ENCODE results near the gene ARID2.

ARID2 gene, protein sequence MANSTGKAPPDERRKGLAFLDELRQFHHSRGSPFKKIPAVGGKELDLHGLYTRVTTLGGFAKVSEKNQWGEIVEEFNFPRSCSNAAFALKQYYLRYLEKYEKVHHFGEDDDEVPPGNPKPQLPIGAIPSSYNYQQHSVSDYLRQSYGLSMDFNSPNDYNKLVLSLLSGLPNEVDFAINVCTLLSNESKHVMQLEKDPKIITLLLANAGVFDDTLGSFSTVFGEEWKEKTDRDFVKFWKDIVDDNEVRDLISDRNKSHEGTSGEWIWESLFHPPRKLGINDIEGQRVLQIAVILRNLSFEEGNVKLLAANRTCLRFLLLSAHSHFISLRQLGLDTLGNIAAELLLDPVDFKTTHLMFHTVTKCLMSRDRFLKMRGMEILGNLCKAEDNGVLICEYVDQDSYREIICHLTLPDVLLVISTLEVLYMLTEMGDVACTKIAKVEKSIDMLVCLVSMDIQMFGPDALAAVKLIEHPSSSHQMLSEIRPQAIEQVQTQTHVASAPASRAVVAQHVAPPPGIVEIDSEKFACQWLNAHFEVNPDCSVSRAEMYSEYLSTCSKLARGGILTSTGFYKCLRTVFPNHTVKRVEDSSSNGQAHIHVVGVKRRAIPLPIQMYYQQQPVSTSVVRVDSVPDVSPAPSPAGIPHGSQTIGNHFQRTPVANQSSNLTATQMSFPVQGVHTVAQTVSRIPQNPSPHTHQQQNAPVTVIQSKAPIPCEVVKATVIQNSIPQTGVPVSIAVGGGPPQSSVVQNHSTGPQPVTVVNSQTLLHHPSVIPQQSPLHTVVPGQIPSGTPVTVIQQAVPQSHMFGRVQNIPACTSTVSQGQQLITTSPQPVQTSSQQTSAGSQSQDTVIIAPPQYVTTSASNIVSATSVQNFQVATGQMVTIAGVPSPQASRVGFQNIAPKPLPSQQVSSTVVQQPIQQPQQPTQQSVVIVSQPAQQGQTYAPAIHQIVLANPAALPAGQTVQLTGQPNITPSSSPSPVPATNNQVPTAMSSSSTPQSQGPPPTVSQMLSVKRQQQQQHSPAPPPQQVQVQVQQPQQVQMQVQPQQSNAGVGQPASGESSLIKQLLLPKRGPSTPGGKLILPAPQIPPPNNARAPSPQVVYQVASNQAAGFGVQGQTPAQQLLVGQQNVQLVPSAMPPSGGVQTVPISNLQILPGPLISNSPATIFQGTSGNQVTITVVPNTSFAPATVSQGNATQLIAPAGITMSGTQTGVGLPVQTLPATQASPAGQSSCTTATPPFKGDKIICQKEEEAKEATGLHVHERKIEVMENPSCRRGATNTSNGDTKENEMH (N-terminal part only)

DNA sequence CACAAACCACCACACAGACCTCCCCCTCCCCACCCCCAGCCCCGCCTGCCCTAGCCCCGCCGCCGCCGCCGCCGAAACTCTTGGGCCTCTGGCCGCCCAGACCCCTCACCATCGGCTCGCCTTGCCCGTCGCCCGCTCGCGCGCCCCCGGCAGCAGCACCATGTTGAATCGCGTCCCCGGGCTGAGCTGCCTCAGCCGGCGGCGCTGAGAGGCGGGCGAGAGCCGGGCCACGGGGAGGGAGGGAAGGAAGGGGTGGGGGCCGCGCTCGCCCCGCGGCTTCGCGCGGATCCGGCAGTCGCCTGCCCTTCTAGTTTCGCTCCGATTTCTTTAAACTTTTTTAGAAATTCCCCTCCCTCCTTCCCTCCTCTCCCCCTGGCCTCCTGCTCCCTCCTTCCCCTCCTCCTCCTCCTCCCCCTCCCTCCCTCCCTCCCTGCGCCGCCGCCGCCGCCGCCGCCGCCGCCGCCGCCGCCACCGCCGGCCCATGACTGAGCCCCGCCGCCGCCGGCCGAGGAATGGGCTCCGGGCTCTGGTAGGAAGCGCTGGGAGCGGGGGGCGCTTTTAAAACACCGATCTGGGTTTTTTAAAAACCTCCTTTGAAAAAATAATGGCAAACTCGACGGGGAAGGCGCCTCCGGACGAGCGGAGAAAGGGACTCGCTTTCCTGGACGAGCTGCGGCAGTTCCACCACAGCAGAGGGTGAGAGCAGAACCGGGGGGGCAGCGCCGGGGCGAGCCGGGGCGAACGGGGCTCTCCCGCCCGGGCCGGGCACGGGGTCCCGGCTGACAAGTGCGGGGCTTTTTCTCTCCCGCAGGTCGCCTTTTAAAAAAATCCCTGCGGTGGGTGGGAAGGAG is at the start of gene ARID2:
ARID2 (plus strand) TSS at position 474 of the 851 bp plus-strand sequence; CDS start at position 605, 131 bp downstream.
- Histone ChIP-seq H3K9ac (ENCODE audit: low read length in 2 of 2) (peak within 1 kb of the TSS; percentile 84 to 98), H3K4me1 (ENCODE audit: control insufficient read depth, insufficient read depth, low read length) (peaks cover 10% of the 10 kb centered on the region)

DNA sequence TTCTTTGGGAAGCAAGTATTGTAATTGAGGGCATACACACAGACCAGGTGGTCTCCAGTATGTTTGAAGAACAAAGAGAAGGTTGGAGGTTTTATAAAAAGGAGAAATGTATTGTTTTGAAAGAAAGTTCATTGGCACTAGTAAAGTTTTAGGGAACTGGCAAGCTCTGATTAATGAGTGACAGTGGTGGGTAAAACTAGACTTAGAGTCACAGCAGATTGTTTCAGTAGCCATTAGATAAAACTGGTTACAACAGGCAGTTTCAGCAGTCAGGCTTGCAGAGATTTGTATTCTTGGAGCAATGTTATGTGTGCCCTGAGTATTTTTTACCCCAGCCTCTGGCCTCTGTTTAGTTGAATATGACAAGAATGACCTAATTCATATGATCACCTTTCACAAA is 49.1 kb upstream of the ARID2 start:
- Histone ChIP-seq H3K9ac (ENCODE audit: low read length in 2 of 2) (no peak overlapping the region), H3K4me3 (ENCODE audit: low read length in 2 of 2) (no peak overlapping the region), H3K27ac (ENCODE audit: low read length) (no peak overlapping the region)

More for the DNA sequence above, at the start of gene ARID2:
- peak within 1 kb of the TSS; percentile 90 to 98 for H3K4me3 ChIP-seq (ENCODE audit: low read length in 2 of 2)
- peak within 1 kb of the TSS; percentile 93 for H3K27ac ChIP-seq (ENCODE audit: low read length)
- no peaks in the 10 kb centered on the region for H3K9me3 ChIP-seq (ENCODE audit: control insufficient read depth in 2 of 2, low read length in 2 of 2)
- H3K27me3 ChIP-seq (ENCODE audit: control insufficient read depth in 1 of 2, insufficient read depth in 2 of 2, low read length in 2 of 2), result no peaks in the 10 kb centered on the region
- no peaks in the 10 kb centered on the region for H3K36me3 ChIP-seq (ENCODE audit: control insufficient read depth in 2 of 2, insufficient read depth in 2 of 2, low read length in 2 of 2)

DNA sequence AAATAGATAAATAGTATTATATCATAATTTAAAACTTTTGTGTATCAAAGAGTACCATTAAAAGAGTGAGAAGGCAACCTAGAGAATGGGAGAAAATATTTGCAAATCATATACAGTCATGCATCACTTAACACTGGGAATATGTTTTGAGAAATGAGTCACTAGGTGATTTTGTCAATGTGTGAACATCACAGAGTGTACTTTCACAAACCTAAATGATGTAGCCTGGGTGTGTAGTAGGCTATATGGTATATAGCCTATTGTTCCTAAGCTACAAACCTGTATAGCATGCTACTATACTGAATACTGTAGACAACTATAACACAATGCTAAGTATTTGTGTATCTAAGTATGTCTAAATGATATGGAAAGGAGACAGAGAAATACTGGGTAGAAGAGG is 48.0 kb upstream of the ARID2 start:
- no peaks in the 10 kb centered on the region for H3K4me1 ChIP-seq (ENCODE audit: control insufficient read depth, insufficient read depth, low read length)
- no peak overlapping the region for H3K9ac ChIP-seq (ENCODE audit: low read length in 2 of 2)
- no peaks in the 10 kb centered on the region for H3K36me3 ChIP-seq (ENCODE audit: control insufficient read depth in 2 of 2, insufficient read depth in 2 of 2, low read length in 2 of 2)
- no peak overlapping the region for H3K4me3 ChIP-seq (ENCODE audit: low read length in 2 of 2)
- H3K27me3 ChIP-seq (ENCODE audit: control insufficient read depth in 1 of 2, insufficient read depth in 2 of 2, low read length in 2 of 2), result no peaks in the 10 kb centered on the region
- H3K9me3 ChIP-seq (ENCODE audit: control insufficient read depth in 2 of 2, low read length in 2 of 2), result no peaks in the 10 kb centered on the region
- no peak overlapping the region for H3K27ac ChIP-seq (ENCODE audit: low read length)

More for the DNA sequence above, 49.1 kb upstream of the ARID2 start:
- H3K4me1 ChIP-seq (ENCODE audit: control insufficient read depth, insufficient read depth, low read length), result no peaks in the 10 kb centered on the region
- no peaks in the 10 kb centered on the region for H3K36me3 ChIP-seq (ENCODE audit: control insufficient read depth in 2 of 2, insufficient read depth in 2 of 2, low read length in 2 of 2)
- no peaks in the 10 kb centered on the region for H3K27me3 ChIP-seq (ENCODE audit: control insufficient read depth in 1 of 2, insufficient read depth in 2 of 2, low read length in 2 of 2)
- no peaks in the 10 kb centered on the region for H3K9me3 ChIP-seq (ENCODE audit: control insufficient read depth in 2 of 2, low read length in 2 of 2)

DNA sequence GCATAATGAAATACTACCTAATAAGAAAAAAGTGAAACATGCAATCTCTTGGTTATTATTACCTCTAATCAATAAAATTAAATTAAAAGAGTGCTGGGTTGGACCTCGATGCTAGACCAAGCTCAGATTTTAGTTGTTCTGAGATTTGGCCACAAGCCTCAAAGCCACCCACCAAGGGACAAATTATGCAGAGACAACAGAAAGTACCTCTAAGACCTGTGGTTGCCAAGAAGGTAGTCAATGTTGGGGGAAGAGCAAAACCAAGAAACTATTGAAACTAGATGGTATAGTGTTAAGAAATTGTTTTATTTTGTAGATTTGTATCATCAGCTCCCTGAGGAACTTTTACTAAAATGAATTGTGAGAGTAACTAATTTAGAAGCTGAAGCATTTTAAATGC is 43.8 kb upstream of the ARID2 start:
- no peaks in the 10 kb centered on the region for H3K4me1 ChIP-seq (ENCODE audit: control insufficient read depth, insufficient read depth, low read length)
- H3K27me3 ChIP-seq (ENCODE audit: control insufficient read depth in 1 of 2, insufficient read depth in 2 of 2, low read length in 2 of 2), result no peaks in the 10 kb centered on the region
- no peaks in the 10 kb centered on the region for H3K9me3 ChIP-seq (ENCODE audit: control insufficient read depth in 2 of 2, low read length in 2 of 2)
- H3K27ac ChIP-seq (ENCODE audit: low read length), result no peak overlapping the region
- no peak overlapping the region for H3K9ac ChIP-seq (ENCODE audit: low read length in 2 of 2)
- H3K4me3 ChIP-seq (ENCODE audit: low read length in 2 of 2), result no peak overlapping the region
- H3K36me3 ChIP-seq (ENCODE audit: control insufficient read depth in 2 of 2, insufficient read depth in 2 of 2, low read length in 2 of 2), result no peaks in the 10 kb centered on the region

DNA sequence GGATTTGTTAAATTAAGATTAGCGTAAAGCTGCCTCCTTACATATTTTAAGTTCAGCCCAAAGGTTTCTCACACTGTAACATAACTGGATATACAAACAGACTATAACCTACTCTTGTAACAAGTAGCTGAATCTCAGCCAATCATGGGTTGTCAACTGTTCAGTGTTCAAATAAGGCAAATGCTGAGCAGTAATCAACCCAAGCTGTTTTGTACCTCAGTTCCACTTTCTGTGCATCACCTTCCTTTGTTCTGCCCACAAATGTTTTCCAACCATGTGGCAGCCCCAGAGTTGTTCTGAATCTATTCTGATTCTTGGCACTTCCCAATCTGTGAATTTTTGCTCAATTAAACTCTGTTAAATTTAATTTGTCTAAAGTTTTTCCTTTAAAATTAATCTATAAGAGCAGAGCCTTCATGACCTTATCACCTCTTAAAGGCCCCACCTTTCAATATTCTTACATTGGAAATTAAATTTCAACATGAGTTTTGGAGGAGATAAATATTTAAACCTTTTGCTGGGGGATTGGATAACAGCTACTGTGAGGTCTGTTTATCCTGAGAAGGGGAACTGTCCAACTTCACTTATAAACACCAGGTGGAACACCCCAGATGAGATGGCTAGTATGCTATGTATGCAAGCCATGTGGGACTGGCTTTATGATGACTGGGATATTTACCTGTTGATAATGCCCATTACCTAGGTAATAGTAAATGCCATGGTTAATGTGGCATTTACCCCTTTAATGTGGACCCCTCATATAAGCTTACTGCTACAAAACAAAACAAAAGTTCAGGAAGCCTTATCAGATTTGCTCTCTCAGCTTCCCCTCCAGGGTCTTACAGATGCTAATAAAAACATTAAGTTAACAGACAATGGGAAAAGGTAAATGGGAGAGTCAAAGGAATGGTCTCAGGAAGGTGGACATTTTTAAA is 42.2 kb upstream of the ARID2 start:
- no peak overlapping the region for H3K4me3 ChIP-seq (ENCODE audit: low read length in 2 of 2)
- H3K4me1 ChIP-seq (ENCODE audit: control insufficient read depth, insufficient read depth, low read length), result no peaks in the 10 kb centered on the region
- H3K36me3 ChIP-seq (ENCODE audit: control insufficient read depth in 2 of 2, insufficient read depth in 2 of 2, low read length in 2 of 2), result no peaks in the 10 kb centered on the region
- no peak overlapping the region for H3K9ac ChIP-seq (ENCODE audit: low read length in 2 of 2)
- no peaks in the 10 kb centered on the region for H3K9me3 ChIP-seq (ENCODE audit: control insufficient read depth in 2 of 2, low read length in 2 of 2)
- H3K27ac ChIP-seq (ENCODE audit: low read length), result no peak overlapping the region
- H3K27me3 ChIP-seq (ENCODE audit: control insufficient read depth in 1 of 2, insufficient read depth in 2 of 2, low read length in 2 of 2), result no peaks in the 10 kb centered on the region

DNA sequence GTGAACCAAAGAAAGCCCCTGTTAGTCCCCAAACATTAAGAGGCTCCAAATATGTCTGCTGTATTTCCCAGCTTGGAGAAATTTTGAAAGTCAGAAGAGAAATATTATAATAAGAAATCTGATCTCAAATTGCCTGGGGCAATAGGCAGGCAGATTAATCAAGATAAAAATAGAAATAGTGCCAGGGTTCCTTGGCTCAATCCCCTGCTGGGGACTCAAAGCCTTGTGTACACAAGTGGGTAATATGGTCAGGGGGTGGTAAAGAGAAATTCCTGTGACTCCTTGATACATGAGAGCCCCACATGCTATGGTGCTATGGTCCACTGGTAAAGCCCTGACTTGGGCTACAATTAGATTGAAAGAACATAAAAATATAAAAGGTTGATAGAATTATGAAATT is 41.3 kb upstream of the ARID2 start:
- Histone ChIP-seq H3K4me1 (ENCODE audit: control insufficient read depth, insufficient read depth, low read length) (no peaks in the 10 kb centered on the region), H3K4me3 (ENCODE audit: low read length in 2 of 2) (no peak overlapping the region), H3K9me3 (ENCODE audit: control insufficient read depth in 2 of 2, low read length in 2 of 2) (no peaks in the 10 kb centered on the region), H3K27ac (ENCODE audit: low read length) (no peak overlapping the region), H3K36me3 (ENCODE audit: control insufficient read depth in 2 of 2, insufficient read depth in 2 of 2, low read length in 2 of 2) (no peaks in the 10 kb centered on the region), H3K9ac (ENCODE audit: low read length in 2 of 2) (no peak overlapping the region), H3K27me3 (ENCODE audit: control insufficient read depth in 1 of 2, insufficient read depth in 2 of 2, low read length in 2 of 2) (no peaks in the 10 kb centered on the region)

DNA sequence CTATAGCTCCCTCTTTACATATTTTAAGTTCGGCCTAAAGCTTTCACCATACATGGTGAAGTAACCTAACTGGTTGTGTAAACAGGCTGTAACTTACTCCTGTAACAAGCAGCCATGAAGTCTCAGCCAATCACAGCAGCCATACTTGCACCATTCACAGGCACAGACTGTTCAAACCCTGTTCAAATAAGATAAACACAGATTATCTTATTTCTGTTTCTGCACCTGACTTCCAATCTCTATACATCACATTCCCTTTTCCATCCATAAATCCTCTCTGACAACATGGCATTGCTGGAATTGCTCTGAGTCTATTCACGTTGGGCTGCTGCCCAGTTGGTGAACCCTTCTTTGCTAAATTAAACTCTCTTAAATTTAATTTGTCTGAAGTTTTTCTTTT is 34.5 kb upstream of the ARID2 start:
- no peak overlapping the region for H3K9ac ChIP-seq (ENCODE audit: low read length in 2 of 2)
- H3K4me3 ChIP-seq (ENCODE audit: low read length in 2 of 2), result no peak overlapping the region
- H3K27ac ChIP-seq (ENCODE audit: low read length), result no peak overlapping the region
- no peaks in the 10 kb centered on the region for H3K9me3 ChIP-seq (ENCODE audit: control insufficient read depth in 2 of 2, low read length in 2 of 2)
- H3K4me1 ChIP-seq (ENCODE audit: control insufficient read depth, insufficient read depth, low read length), result no peaks in the 10 kb centered on the region
- H3K36me3 ChIP-seq (ENCODE audit: control insufficient read depth in 2 of 2, insufficient read depth in 2 of 2, low read length in 2 of 2), result no peaks in the 10 kb centered on the region
- no peaks in the 10 kb centered on the region for H3K27me3 ChIP-seq (ENCODE audit: control insufficient read depth in 1 of 2, insufficient read depth in 2 of 2, low read length in 2 of 2)

DNA sequence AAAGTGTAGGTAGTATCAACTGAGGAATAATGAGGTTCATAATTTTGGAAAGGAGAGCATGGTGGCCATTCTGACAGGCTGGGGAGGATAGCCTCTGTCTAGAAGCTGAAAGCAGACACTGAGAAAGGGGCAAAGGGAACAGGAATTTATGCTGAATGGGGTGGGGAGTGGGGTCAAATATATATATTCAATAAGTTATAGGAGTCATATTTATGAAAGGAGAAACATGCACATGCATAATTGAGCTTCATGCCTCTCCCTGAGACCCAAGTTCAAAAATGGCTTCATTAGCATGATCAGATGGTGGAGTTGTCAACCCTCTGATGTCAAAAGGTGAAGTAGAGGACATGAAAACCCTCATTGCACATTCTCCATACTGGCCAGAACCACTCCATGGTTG is 33.9 kb upstream of the ARID2 start:
- Histone ChIP-seq H3K36me3 (ENCODE audit: control insufficient read depth in 2 of 2, insufficient read depth in 2 of 2, low read length in 2 of 2) (no peaks in the 10 kb centered on the region), H3K27ac (ENCODE audit: low read length) (no peak overlapping the region), H3K4me1 (ENCODE audit: control insufficient read depth, insufficient read depth, low read length) (no peaks in the 10 kb centered on the region), H3K9ac (ENCODE audit: low read length in 2 of 2) (no peak overlapping the region), H3K4me3 (ENCODE audit: low read length in 2 of 2) (no peak overlapping the region), H3K9me3 (ENCODE audit: control insufficient read depth in 2 of 2, low read length in 2 of 2) (no peaks in the 10 kb centered on the region), H3K27me3 (ENCODE audit: control insufficient read depth in 1 of 2, insufficient read depth in 2 of 2, low read length in 2 of 2) (no peaks in the 10 kb centered on the region)

DNA sequence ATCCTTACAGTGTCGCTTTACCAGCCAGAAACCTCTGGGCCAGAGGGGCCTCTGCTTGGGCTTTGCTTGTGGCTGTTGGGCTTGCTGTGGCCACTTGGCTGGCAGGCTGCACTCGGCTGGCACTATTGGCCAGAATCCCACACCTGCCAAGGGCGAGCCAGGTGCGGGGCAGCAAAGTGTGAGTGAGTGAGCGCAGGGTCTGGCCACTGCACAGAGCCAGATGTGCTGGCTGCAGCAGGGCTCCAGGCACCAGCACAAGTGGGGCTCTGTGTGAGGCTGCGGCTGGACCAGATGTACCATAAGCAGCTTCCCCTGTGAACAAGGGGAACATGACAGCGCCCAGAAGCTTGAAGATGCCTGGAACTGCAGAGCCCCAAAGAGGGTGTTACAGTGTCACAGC is 33.5 kb upstream of the ARID2 start:
- H3K27me3 ChIP-seq (ENCODE audit: control insufficient read depth in 1 of 2, insufficient read depth in 2 of 2, low read length in 2 of 2), result no peaks in the 10 kb centered on the region
- H3K4me1 ChIP-seq (ENCODE audit: control insufficient read depth, insufficient read depth, low read length), result no peaks in the 10 kb centered on the region
- H3K4me3 ChIP-seq (ENCODE audit: low read length in 2 of 2), result no peak overlapping the region
- no peaks in the 10 kb centered on the region for H3K36me3 ChIP-seq (ENCODE audit: control insufficient read depth in 2 of 2, insufficient read depth in 2 of 2, low read length in 2 of 2)
- H3K9ac ChIP-seq (ENCODE audit: low read length in 2 of 2), result no peak overlapping the region
- H3K27ac ChIP-seq (ENCODE audit: low read length), result no peak overlapping the region
- no peaks in the 10 kb centered on the region for H3K9me3 ChIP-seq (ENCODE audit: control insufficient read depth in 2 of 2, low read length in 2 of 2)
